Activated T-cell treated with anti-CD3 and anti-CD28 coated beads, Interleukin-2, amount 50 U/mL, for 24 hours (primary cell): ENCODE results near the gene CEP70.
"Not testable (repeated sequence)": the region's sequence is repeated elsewhere in the genome, so short reads cannot be mapped to it uniquely, and the experiment has no call there.

Experiments used
- DNase-seq: peaks from one replicate; pipeline ENCODE4 v3.0.0-alpha.2; 2020
- H3K27ac Mint-ChIP-seq: 2 replicates; pipeline ENCODE4 v1.8.0; 2020; ENCODE audit warnings: mild to moderate bottlenecking, mixed read lengths
- H3K27me3 Mint-ChIP-seq: 2 replicates; pipeline ENCODE4 v1.8.0; 2020; ENCODE audit warnings: mixed read lengths
- H3K36me3 Mint-ChIP-seq: 2 replicates; pipeline ENCODE4 v1.8.0; 2020; ENCODE audit warnings: low read depth, mixed read lengths
- H3K4me1 Mint-ChIP-seq: 2 replicates; pipeline ENCODE4 v1.8.0; 2020; ENCODE audit warnings: low read depth, mixed read lengths
- H3K4me3 Mint-ChIP-seq: 2 replicates; pipeline ENCODE4 v1.8.0; 2020; ENCODE audit warnings: mild to moderate bottlenecking, moderate library complexity, mixed read lengths
- H3K9me3 Mint-ChIP-seq: 2 replicates; pipeline ENCODE4 v1.8.0; 2020; ENCODE audit warnings: mixed read lengths

Gene CEP70

GRCh38 chr3:138509586-138509985 lies 84.5 kb downstream of the CEP70 start:
- H3K9me3 Mint-ChIP-seq = no peaks in the 10 kb centered on the region
- H3K27me3 Mint-ChIP-seq = no peaks in the 10 kb centered on the region
- H3K27ac Mint-ChIP-seq = no peak overlapping the region
- no peak overlapping the region for H3K4me3 Mint-ChIP-seq
- peaks cover 7% of the 10 kb centered on the region for H3K36me3 Mint-ChIP-seq
- peaks cover 8% of the 10 kb centered on the region for H3K4me1 Mint-ChIP-seq
- DNase-seq = no peak

GRCh38 chr3:138507524-138507923 lies 86.5 kb downstream of the CEP70 start:
- no peak overlapping the region for H3K27ac Mint-ChIP-seq
- no peaks in the 10 kb centered on the region for H3K27me3 Mint-ChIP-seq
- H3K9me3 Mint-ChIP-seq = no peaks in the 10 kb centered on the region
- no peak overlapping the region for H3K4me3 Mint-ChIP-seq
- H3K36me3 Mint-ChIP-seq = peaks cover 12% of the 10 kb centered on the region
- H3K4me1 Mint-ChIP-seq = no peaks in the 10 kb centered on the region
- no peak for DNase-seq

GRCh38 chr3:138498991-138499390 lies 95.1 kb downstream of the CEP70 start:
- H3K27me3 Mint-ChIP-seq = no peaks in the 10 kb centered on the region
- no peaks in the 10 kb centered on the region for H3K9me3 Mint-ChIP-seq
- H3K36me3 Mint-ChIP-seq = peaks cover 29% of the 10 kb centered on the region
- H3K4me1 Mint-ChIP-seq = no peaks in the 10 kb centered on the region
- no peak for DNase-seq
- no peak overlapping the region for H3K4me3 Mint-ChIP-seq
- no peak overlapping the region for H3K27ac Mint-ChIP-seq

DNA sequence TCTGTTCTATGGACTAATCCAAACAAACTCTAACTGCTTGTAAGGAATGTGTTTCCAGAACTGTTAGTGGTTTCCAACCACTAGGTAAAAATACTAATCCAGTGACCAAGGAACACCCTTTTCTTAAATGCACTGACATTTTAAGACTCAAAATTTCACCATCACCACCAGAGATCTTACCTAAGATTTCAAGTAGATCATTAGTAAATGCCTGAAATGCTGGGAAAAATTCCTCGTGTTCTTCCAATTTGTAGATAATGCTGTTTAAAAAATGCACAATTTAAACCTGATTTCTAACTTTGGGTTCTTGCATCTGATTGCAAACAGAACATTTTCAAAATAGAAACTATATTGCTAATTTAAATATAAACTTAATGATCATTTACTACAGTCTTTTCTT lies 96.2 kb downstream of the CEP70 start:
- Mint-ChIP-seq H3K27me3 (no peaks in the 10 kb centered on the region), H3K4me3 (no peak overlapping the region), H3K36me3 (peaks cover 37% of the 10 kb centered on the region), H3K4me1 (no peaks in the 10 kb centered on the region), H3K27ac (no peak overlapping the region), H3K9me3 (no peaks in the 10 kb centered on the region)
- no peak for DNase-seq

GRCh38 chr3:138497021-138497420 lies 97.0 kb downstream of the CEP70 start:
- no peak overlapping the region for H3K4me3 Mint-ChIP-seq
- H3K27me3 Mint-ChIP-seq = no peaks in the 10 kb centered on the region

DNA sequence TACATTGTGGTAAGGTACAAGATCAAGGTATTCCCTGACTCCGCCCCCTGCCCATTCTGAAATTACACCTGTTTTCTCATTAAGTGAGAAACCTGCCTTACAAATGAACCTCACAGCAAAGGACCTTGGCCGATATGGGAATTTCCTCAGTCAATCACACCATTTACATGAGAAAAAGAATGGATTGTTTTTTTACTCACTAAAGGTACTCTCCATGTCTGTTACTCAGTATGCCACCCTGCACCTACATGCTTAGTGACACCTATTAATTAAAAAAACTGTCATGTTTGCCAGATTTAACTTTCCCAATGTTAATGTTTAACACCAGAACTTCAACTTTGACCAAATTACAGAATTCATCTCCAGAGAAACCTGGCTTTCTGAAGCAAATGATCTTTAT lies 97.6 kb downstream of the CEP70 start:
- peaks cover 7% of the 10 kb centered on the region for H3K9me3 Mint-ChIP-seq
- no peaks in the 10 kb centered on the region for H3K4me1 Mint-ChIP-seq
- no peak overlapping the region for H3K4me3 Mint-ChIP-seq
- no peak for DNase-seq
- H3K27ac Mint-ChIP-seq = no peak overlapping the region
- H3K27me3 Mint-ChIP-seq = no peaks in the 10 kb centered on the region
- H3K36me3 Mint-ChIP-seq = peaks cover 36% of the 10 kb centered on the region

More at GRCh38 chr3:138497021-138497420, 97.0 kb downstream of the CEP70 start:
- H3K4me1 Mint-ChIP-seq = no peaks in the 10 kb centered on the region
- H3K9me3 Mint-ChIP-seq = peaks cover 3% of the 10 kb centered on the region
- no peak for DNase-seq
- peaks cover 35% of the 10 kb centered on the region for H3K36me3 Mint-ChIP-seq
- H3K27ac Mint-ChIP-seq = no peak overlapping the region

DNA sequence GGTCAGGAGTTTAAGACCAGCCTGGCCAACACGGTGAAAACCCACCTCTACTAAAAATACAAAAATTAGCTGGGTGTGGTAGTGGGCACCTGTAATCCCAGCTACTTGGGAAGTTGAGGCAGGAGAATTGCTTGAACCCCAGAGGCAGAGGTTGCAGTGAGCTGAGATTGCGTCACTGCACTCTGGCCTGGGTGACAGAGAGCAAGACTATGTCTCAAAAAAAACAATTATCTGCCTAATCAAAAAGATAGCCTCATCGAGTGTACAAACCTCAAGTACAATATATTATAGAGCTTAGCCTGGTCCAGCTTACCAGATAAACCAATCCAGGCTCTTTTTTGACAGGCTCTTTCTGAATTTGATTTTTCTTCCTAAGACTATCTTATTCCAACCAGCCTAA lies 98.4 kb downstream of the CEP70 start:
- Mint-ChIP-seq H3K36me3 (peaks cover 39% of the 10 kb centered on the region), H3K9me3 (peaks cover 15% of the 10 kb centered on the region)
- H3K4me3 Mint-ChIP-seq, DNase-seq, H3K4me1 Mint-ChIP-seq, H3K27me3 Mint-ChIP-seq, H3K27ac Mint-ChIP-seq: not testable (repeated sequence)

- Mint-ChIP-seq H3K4me3 (no peak overlapping the region), H3K36me3 (peaks cover 32% of the 10 kb centered on the region), H3K27ac (no peak overlapping the region), H3K4me1 (no peaks in the 10 kb centered on the region), H3K9me3 (peaks cover 19% of the 10 kb centered on the region), H3K27me3 (no peaks in the 10 kb centered on the region)
- no peak for DNase-seq
Measured at GRCh38 chr3:138494607-138494929, 99.5 kb downstream of the CEP70 start.

DNA sequence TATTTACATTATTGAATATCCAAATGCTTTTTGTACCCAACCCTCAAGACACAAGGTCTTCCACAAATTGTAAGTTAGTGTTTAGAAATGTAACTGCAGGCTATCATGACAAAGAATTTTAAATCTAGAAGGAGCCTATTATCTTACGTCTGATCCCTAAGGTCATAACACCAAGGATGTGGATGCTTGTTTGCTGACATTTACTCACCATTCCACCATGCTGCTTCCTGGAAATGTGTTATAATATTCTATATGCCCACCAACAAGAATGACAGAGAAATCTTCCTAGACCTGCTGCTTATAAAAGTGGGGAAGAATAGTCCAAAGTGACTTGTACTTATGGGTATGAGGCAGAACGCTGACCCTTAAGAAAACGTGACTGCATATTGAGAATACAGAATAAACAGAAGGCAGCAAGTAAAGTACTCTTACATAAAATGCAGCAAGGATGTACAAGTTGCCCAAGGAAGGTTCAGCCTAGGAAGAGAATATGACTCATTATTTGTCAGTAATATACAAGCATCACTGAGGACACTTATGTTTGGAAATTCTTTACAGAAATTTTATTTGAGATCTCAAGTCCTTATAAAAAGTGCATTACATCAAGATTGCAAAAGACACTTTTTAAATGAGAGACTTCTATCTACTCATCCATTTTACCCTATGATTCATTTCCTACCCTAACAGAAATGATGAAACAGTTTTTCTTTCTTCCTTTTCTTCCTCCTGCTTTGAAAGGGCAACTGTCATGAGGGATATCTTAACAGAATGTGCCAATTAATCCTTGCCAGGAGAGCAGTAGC lies 100.1 kb downstream of the CEP70 start:
- Mint-ChIP-seq H3K9me3 (peaks cover 22% of the 10 kb centered on the region), H3K4me1 (no peaks in the 10 kb centered on the region), H3K27me3 (no peaks in the 10 kb centered on the region), H3K4me3 (no peak overlapping the region), H3K27ac (no peak overlapping the region), H3K36me3 (peaks cover 30% of the 10 kb centered on the region)
- no peak for DNase-seq

GRCh38 chr3:138492980-138493675 lies 100.9 kb downstream of the CEP70 start:
- Mint-ChIP-seq H3K4me3 (no peak overlapping the region), H3K27ac (no peak overlapping the region), H3K9me3 (peaks cover 26% of the 10 kb centered on the region), H3K4me1 (no peaks in the 10 kb centered on the region), H3K27me3 (no peaks in the 10 kb centered on the region), H3K36me3 (peaks cover 32% of the 10 kb centered on the region)
- no peak for DNase-seq

GRCh38 chr3:138491971-138492370 lies 102.1 kb downstream of the CEP70 start:
- H3K4me3 Mint-ChIP-seq = no peak overlapping the region
- peaks cover 30% of the 10 kb centered on the region for H3K36me3 Mint-ChIP-seq
- no peak for DNase-seq
- H3K27me3 Mint-ChIP-seq = no peaks in the 10 kb centered on the region
- no peak overlapping the region for H3K27ac Mint-ChIP-seq
- H3K4me1 Mint-ChIP-seq = no peaks in the 10 kb centered on the region
- H3K9me3 Mint-ChIP-seq = peaks cover 35% of the 10 kb centered on the region

- not testable (repeated sequence) for H3K27me3 Mint-ChIP-seq, DNase-seq, H3K4me1 Mint-ChIP-seq, H3K27ac Mint-ChIP-seq, H3K4me3 Mint-ChIP-seq
- peaks cover 11% of the 10 kb centered on the region for H3K36me3 Mint-ChIP-seq
- H3K9me3 Mint-ChIP-seq = peaks cover 49% of the 10 kb centered on the region
Measured at GRCh38 chr3:138486580-138486979, 107.5 kb downstream of the CEP70 start.

- not testable (repeated sequence) for H3K27me3 Mint-ChIP-seq, H3K27ac Mint-ChIP-seq, DNase-seq, H3K4me1 Mint-ChIP-seq, H3K36me3 Mint-ChIP-seq, H3K4me3 Mint-ChIP-seq
- peaks cover 37% of the 10 kb centered on the region for H3K9me3 Mint-ChIP-seq
Measured at GRCh38 chr3:138484672-138485071, 109.4 kb downstream of the CEP70 start.

DNA sequence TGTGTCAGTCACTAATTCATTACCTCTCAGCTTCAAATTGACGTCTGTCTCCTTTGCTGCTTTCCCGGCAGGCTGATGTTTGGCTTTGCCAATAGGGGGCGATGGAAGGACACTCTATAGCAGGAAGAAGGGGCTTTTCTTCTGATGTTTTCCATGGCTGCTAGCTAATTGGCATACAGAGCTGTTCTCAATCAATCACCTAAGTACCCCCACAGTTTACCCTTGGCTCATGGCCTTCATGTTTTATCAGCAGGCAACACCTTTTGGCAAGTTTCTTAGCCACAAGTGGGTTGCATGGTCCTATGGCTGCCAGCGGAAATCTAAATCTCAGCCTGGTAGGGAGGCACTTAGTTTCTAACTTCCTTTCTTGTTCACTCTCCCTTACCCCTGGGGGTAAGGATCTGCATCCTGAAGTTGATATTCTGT lies 114.6 kb downstream of the CEP70 start:
- Mint-ChIP-seq H3K27me3 (peaks cover 2% of the 10 kb centered on the region), H3K36me3 (no peaks in the 10 kb centered on the region), H3K4me3 (no peak overlapping the region), H3K4me1 (no peaks in the 10 kb centered on the region), H3K27ac (no peak overlapping the region), H3K9me3 (peaks cover 7% of the 10 kb centered on the region)
- no peak for DNase-seq

- Mint-ChIP-seq H3K27me3 (peaks cover 2% of the 10 kb centered on the region), H3K27ac (no peak overlapping the region), H3K36me3 (no peaks in the 10 kb centered on the region), H3K4me3 (no peak overlapping the region), H3K4me1 (no peaks in the 10 kb centered on the region), H3K9me3 (no peaks in the 10 kb centered on the region)
- DNase-seq = no peak
Measured at GRCh38 chr3:138477801-138478200, 116.3 kb downstream of the CEP70 start.
